Kidney glomerular epithelial cell (primary cell): ENCODE results near the gene PSMB7.
A peak's percentile ranks its signal among the peaks of the same experiment; 100 is the strongest.

Experiments
- DNase-seq: peaks from one replicate; lab custom pipeline; 2025; lab: John Stamatoyannopoulos, UW

PSMB7 gene

DNA sequence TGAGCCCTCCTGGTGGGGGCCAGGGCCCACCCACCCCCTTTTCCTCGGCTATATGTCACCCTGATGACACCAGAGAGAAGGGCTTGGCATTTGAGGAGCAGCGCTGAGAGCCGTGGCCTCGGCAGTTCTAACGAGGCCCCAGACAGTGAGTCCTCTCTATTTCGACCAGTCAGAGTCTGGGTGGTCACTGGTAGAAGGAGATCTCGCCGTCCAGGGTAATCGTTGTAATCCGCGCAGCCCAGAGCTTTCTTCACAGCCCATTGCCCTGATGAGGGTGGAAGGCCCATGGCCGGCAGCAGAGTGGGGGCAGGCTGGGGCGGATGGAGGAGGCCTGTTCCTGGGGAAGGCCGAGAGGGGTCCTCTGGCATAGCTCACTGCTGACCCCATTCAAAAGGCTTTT lies 70.2 kb downstream of the PSMB7 start:
- DNase-seq: no peak

DNA sequence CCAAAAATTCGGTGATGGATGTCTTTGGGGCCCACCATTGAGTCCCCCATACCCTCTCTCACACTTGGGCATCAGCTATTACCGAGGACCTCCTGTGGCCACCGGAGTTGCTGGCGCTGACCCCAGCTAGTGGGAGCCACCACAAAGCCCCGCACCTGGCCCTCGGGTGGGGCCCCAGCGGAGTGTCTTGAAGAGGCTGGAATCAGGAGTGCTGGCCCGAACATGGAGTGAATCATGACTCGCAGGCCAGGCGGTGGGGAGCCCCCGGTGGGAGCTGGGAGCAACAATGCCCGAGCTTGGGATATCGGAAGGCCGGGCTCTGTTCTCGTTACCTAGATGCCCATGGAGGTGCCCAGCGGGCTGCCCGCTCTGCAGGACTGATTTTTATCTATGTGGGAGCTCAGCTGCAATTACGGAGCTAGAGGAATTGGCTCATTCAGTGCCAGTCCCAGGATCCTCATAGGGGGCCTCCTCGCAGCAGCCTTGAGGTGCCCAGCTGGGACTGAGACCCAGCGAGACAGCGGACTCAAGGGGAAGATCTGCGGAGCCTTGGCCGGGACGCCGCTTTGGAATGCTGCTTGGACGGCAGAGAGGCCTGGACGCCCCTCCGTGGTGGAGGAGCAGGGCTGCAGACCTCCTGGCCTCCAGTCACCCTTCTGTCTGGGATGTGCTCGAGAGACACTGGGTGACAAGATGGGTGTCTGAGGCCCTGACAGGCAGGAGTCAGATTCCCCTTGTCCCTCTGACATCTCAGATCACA lies 70.8 kb downstream of the PSMB7 start:
- no peak for DNase-seq

DNA sequence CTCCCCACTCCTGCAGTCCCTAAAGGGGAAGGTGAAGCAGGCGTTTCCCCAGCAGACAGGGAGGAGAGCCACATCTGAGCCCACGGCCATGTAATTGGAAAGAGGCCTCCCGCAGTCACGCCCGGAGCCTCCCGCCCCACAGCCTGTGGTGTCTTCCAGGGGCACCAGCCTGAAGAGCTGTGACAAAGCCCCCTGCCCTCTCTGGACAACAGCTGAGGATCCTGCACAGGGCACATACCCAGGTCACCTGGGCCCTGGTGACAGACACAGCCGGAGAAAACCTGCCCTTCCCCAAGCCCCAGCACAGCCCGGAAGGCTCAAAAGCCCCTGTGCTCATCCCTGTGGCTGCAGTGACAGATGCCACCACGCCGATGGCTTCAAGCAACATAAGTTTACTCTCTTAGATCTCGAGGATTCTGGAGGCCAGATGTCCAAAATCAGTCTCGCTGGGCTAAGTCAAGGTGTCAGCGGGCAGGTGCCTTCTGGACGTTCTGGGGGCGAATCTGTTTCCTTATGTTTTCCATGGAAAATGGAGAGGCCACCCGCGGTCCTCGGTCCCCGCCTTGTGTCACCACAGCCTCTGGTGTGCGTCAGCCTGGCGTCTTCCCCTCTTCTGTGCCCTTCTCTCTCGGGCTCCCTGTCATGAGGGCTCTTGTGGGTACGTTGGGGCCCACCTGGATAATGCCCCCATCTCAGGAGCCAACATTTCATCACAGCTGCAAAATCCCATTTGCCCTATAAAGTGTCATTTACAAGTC lies 71.5 kb downstream of the PSMB7 start:
- no peak for DNase-seq

DNA sequence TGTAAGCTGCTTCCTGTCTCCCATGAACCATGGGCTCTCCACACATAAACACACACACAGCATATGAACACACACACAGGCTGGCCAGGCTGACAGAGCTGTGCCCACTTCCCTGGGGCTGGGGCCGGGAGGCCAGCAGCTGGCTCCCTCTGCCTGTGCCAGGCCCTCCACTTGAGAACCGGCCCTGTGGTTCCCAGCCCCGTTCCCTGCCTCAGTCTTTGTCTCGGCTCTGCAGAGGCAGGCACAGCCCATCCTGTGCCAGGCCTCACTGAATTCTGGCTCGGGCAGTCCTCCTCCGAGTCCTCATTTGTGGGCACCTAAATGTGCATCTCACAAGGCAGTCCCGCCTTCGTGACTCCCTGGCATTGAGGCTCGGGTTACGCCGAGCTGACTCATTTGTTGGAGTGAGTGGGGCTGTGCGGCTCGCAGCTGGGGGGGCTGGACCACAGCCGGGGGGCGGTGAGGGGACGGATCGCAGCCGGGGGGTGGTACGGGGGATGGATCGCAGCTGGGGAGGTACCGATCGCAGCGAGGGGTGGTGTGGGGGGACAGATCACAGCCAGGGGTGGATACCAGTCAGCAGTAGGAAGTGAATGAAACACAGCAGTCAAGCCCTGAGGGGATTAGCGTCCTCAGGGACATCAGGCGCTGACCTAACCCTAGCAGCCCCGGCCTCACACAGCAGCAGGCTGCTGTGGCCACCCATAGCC lies 72.3 kb downstream of the PSMB7 start:
- peak; percentile 84 for DNase-seq

DNA sequence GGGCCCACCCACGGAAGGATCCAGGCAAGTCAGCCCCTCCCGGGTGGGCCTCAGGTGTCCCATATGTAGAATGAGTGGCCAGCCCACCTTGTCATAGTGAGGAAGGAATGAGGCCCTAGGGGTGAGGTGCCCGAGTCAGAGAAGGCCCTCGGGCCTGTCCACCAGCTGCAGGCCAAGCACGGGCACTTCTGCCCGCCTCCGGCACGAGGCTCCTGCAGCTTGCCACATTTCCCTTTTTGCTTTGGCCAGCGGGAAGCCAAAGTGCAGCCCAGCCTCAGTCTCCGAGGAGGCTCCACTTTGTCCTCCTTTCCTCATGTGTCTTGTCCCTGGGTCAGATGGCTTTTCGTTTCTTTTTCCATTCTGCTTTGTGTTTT lies 72.9 kb downstream of the PSMB7 start:
- DNase-seq: no peak

DNA sequence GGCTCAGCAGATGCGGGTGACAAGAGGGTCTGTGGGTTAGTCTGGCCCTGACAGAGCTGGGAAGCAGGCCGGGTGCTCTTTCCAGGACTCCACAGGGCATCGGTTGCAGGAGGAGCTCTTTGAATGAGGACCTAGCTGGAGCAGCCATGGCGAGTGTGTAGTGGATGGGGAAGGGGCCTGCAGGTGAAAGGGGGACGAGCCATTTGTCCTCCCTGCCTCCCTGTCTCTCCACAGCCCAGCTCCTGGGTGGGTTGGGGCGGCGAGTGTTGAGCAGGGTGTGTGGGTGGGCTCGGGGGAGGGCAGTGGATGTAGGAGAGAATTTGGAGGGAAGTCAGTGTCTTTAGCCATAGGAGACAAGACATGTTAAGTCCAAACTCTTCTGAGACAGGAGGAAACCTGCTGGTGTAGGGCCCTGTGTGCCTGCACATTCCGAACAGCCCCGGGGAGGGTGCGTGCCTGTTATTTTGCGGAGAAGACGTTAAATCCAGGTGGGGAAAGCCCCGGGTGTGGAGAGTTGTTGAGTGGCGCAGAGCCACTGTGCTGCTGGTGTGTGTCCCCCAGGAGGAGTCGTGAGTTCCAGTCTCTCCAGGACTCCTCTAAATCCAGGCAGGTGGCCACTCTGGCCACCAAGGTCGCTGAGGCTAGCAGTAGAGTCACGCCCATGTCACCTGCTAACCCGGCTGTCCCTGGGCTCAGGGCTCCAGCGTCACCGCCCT lies 73.6 kb downstream of the PSMB7 start:
- DNase-seq: no peak

DNA sequence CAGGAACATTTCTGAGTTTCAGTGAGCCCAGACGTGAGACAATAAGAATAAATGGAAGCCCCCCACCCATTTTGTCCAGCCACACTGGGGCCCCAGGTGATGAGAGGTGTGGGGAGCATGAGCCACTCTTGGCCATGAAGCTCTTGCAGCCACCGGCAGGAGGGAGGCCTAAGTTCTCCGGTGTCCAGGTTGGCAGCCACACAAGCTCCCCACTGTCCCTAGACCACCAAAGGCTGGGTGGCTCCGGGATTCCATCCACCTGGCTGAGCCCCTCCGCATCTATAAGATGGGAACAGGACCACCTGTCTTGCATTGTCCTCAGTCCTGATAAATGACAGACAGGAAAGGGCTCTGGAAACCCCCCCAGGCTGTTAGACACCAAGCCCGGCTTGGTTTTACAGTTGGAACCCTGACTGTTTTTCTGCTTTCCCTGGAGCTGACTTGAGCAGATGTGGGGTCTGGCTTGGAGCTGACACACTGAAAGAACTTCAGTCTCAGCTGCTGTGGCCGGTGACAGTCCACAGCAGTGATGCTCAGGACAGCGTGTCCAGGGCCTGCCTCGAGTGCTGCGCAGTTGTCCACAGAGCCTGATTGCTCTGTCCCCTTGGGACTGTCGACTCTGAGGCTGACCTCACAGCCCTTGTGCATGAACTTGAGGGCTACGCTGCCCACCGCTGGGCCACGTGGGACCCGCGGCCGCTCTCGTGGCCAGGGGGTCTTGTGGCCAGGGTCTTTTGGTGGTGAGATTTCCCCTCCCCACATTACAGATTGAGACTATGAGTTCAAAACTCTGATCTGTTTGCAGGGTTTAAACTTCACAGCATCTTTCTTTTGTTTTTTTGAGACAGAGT lies 74.8 kb downstream of the PSMB7 start:
- no peak for DNase-seq

DNA sequence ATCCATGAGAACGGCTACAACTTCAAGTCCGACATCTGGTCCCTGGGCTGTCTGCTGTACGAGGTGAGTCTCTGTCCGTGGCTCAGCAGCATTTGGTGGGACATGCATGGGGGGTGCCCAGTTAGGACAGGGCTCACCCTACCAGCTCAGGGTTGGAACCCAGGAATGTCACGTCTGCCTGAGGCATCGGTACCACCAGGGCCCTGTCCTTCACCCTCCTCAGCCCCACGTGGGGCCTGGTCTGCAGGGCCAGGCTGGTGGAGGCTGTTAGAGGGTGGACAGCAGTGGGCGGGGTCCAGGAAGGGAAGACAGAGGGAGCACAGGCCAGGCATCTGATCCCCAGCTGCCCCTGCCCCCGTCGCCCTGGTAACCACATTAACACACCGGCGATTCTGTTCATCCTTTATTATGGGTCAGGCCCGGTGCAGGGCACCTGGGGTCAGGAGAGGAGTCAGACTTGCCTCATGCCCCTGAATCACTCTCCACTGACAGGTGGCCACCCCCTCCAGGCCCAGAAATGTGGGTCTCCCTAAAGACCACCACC lies 75.6 kb downstream of the PSMB7 start:
- DNase-seq: no peak

DNA sequence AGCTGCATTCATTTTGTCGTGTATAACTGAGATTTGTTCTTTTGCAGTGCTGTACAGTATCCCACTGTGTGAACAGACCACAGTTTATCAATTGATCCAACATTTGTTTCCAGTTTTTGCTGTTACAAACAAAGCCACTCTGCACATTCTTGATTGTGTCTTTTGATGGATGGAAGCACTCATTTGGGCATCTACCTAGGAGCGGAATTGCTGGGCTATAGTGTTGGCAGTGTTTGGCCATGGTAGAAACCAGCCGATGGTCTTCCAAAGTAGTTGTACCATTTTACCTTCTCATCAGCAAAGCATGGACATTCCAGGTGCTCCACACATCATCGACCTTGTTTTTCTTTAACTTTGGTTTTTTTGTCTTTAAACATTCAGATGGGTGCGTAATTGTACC lies 77.7 kb downstream of the PSMB7 start:
- DNase-seq: no peak

DNA sequence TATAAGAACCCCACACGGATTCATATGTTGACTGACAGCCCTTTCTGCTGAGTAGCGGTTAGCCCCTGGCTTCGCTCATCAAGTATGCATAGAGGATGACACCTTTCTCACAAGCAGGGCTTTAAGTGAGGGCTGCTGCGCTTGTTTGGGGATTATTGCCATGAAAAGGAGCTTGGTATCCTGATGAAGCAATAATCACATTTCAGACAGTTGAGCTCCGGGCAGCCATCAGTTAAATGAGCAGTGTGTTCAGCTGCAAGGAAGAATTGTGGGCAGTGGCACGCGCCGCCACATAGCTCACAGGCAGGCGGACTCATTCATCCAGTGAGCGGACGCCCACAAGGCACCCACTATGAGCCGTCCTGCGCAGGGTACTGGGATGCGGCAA lies 79.9 kb downstream of the PSMB7 start:
- no peak for DNase-seq

DNA sequence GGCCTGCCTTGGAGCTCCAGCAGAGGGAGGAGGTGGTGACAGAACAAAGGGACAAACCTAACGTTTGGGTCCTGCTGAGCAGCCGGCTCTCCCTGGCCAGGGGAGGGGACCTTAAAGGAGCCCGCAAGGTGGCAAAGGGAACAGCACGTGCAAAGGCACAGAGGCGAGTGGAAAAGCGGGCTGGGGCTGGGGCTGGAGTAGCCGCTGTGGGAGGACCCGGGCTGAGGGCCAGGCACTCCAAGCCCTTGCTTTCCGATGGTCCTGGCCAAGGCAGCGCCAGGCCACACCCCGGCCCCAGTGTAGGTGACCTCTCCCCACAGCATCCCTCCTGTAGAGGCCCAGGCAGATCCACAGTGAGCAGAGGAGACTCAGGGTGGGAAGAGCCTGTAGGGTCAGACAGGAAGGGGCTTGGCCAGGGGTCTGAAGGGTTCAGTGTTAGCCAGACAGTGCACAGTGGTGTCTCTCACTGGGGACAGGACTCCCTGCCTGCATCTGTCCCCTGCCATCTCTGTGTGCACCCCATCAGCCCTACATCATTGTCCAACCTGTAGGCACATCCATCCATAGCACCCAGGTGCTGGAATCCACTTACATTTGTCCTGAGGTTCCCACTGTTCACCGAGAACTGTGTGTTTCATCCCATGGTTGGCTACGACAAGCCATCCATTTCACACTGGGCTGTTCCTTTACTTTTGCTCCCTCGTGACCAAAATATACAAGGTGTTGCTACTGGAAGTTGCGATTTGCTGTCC lies 80.5 kb downstream of the PSMB7 start:
- no peak for DNase-seq

DNA sequence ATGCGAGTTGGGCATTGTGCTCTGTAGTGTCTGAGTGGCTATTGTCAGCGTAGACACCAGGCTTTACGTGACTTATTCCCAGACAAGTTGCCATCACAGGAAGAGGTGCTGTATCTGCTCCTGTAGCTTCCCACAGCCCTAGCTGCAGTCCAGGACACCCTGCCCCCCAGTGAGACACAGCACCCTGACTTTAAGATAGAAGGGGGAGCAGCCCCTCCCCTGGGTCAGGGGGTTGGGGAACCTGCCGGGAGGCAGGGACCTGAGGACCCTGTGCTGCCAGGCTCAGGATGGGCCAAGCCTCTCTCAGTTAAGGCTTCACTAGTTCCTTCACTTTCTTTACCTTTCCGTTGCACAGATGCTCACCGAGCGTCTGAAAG lies 82.1 kb downstream of the PSMB7 start:
- no peak for DNase-seq

DNA sequence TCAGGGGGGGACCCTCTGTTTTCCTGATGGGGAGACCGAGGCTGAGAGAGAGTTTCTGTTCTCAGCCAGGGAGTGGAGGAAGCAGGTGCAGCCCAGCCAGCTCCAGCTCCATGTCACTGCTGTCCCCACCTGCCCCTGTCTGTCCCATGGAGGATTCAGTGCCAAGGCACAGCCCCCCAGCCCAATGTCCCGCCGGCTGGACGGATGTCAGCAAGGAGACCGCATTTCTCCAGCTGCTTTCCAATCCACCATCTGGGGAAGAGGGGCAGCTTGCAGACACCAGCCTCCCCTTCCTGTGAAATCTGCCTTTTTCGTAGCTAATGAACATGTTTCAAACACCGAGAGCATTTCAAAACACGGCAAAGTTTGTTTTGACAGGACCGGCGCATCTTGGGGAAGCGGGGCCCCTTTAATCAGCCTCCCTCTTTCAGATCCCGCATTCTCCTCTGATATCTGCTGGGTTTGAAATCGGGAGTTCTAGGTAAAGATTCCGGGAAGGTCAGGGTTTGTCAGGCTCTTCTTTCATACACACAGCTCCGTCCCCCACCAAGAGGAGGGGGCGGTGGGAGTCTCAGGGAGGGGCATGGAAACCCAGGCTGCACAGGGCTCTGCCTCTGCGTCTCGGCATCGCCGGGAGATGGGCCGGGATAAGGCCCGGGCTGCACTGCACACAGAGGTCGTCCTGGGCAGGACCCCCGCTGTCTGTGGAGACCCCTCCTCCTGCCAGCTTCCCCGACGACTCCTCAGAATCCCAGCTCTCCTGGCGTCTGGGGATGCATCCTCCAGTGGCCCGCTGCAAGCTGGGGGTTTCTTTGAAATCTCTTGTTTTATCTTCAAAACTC lies 82.7 kb downstream of the PSMB7 start:
- DNase-seq: no peak

DNA sequence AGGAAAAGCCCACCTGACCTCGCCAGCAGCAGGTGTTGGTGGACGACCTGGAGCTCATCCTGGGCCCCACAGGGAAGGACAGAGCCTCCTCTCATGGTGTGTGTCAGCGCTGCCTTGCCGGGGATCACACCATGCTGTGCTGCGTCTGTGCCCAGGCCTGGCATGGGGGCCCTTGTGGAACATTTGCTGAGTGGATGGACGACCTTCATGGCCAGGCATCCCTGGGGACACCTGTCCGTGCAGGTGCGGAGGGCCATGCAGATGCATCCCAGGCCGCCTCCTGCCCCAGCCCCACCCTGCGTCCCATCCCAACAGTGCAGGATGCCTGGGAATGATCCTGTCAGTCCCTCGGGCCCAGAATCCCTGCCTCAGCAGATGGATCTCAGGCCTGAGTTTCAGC lies 83.7 kb downstream of the PSMB7 start:
- DNase-seq: no peak

DNA sequence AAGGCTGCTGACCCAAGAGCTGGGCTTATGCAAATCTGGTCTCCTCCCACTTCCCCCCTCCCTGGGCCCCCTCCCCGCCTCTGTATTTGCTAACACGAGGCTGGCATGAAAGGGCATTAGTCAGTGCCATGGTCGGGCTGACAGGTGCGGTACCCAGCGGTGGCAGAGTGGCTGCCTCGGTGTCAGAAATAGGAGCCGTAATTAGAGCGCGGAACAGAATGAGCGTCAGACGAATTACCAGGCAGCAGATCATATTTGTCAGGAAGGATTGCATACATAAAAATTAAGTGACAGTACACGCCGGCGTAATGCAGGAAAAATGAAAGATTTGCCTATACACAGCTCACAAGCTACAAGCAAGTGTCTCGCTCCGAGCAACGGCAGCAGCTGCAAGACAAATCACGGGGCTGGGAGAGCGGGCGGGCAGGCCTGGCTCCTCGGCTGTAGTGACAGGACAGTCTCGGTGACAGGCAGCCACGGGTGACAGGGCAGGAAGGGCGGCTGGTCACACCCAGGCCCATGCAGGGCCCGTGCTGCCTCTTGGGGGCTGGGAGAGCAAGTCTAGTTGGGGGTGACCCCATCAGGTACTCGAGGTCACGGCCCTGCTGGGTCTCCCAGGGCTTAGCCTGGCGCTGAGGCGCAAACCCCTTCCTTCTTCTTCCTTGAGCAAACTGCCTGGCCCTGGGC lies 85.1 kb downstream of the PSMB7 start:
- DNase-seq: no peak

DNA sequence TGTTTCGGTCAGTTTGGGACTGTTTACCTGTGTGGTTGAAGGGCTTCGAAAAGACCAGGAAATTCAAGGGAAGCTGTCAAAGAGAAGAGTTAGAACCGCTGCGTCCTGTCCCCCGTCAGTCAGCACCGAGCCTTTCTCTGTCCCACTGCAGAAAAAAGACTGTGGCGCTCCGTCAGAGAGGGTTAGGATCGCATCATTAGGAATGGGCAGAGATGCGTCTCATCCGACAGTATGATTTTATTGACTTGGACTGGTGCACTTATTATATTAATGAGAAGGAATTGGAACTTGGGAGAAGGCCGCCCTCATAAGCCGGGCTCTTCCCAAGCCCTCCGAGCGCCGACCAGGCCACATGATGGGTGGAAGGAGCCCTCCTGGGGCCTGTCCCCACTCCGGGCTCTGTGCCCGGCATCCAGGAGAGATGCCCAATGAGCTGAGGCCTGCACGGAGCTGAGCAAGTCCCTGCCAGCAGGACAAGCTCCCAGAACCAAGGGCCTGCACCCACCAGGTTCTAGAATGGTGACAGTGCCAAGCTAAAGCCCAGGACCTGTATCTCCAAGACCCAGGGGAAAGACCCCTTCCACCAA lies 85.9 kb downstream of the PSMB7 start:
- no peak for DNase-seq

DNA sequence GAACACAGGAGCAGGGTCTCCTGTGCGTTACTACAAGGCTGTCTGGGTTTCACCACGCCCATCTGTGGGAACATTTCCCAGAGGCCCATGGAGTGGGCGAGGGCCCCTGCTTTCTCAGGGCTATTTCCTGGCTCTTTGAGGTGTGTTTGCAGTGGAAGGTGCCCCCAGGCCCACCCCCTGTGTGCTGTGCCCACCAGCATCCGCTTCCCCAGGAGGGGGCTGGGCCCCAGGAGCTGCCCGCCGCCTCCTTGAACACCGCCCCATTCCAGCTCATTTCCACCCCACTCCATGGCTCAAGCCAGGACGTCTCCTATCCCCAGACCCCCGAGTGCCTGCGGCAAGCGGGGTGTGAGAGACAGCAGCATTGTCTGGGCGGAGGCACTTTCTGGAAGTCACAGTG lies 87.0 kb downstream of the PSMB7 start:
- no peak for DNase-seq

DNA sequence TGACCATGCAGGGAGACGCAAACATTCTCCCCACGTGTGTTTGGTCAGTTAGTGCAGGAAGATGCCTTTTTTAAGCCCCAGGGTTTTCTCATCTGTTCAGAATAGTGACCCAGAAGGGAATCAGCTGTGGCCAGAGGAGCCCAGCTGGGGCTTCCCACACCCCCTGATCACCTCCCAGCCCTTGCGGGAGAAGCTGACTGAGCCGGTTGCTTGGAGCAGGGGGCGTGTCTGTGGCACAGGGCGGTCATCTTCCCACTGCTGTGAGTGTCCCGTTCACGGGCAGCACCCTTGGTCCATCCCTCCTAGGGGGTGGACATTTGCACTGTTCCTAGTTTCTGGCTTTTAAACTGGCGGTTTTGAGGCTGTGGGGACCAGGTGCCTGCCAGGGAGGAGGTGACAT lies 87.8 kb downstream of the PSMB7 start:
- DNase-seq: no peak

DNA sequence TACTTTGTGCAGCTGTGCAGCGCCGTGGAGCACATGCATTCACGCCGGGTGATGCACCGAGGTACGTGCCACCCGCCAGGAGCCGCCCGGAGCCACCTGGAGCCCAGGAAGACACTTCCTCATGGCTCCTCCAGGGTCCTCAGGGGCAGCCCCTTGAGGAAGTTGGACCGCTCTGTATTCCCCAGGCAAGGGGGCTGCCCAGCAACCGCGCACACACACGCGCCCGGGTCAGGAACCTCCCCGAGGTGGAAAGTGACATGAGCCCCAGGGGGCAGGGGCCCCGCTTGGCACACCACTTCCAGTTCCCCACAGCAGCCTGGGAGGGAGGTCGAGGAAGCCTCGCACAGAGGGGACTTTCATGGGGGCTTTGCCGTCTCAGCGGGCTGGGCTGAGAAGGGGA lies 88.9 kb downstream of the PSMB7 start:
- no peak for DNase-seq
